Breast epithelium (tissue), 4 donors: ENCODE data around the gene ZNF302. TPM values are rescaled to one million over a fixed set of nuclear protein-coding genes. Genes with fewer than 3 reads are reported as not detected.

ENCODE experiments used
- DNase-seq, 2 donors: peaks; one replicate each; pipeline ENCODE4 v3.0.0-alpha.2; 2019; ENCODE audit warnings: low spot score in 2 of 2
- H3K27ac ChIP-seq, 2 donors: fragments of 200-600 bp; sonication (generic) in 1 of 2; one replicate each; pipeline ENCODE4 v1.5.1; 2016 to 2019; ENCODE audit warnings: mild to moderate bottlenecking in 1 of 2
- H3K27me3 ChIP-seq, 2 donors: fragments of 200-600 bp; sonication (generic) in 1 of 2; one replicate each; pipeline versions ENCODE4 v1.5.1 to v1.6.0; 2017 to 2019; ENCODE audit warnings: control low read depth in 1 of 2, mild to moderate bottlenecking in 1 of 2
- H3K36me3 ChIP-seq: fragments of 200-600 bp; one replicate; pipeline ENCODE4 v1.5.1; 2019
- H3K4me1 ChIP-seq, 2 donors: fragments of 200-600 bp; sonication (generic); one replicate each; pipeline ENCODE4 v1.5.1; 2016 to 2019; ENCODE audit warnings: control low read depth in 1 of 2
- H3K4me3 ChIP-seq, 3 donors: fragments of 200-600 bp; sonication (generic); 1 replicate in 2 of 3; 2 replicates in 1 of 3; pipeline ENCODE4 v1.5.1; 2016 to 2019; ENCODE audit warnings: mild to moderate bottlenecking in 3 of 3, moderate library complexity in 2 of 3
- H3K9me3 ChIP-seq, 2 donors: fragments of 200-600 bp; sonication (generic) in 1 of 2; one replicate each; pipeline ENCODE4 v1.5.1; 2016 to 2019; ENCODE audit warnings: control low read depth in 1 of 2
- CTCF ChIP-seq, 3 donors: fragments of 450-650 bp; IDR thresholded peaks; one replicate each; pipeline ENCODE4 v1.5.1; 2016 to 2017; ENCODE audit warnings: antibody characterized with exemption in 3 of 3, mild to moderate bottlenecking in 3 of 3, moderate library complexity in 3 of 3
- POLR2A ChIP-seq: fragments of 450-650 bp; IDR thresholded peaks from one replicate; pipeline ENCODE4 v1.6.1; 2016; ENCODE audit warnings: antibody characterized with exemption, mild to moderate bottlenecking, moderate library complexity
- POLR2AphosphoS5 ChIP-seq, 3 donors: sonication (generic); formaldehyde crosslinking; IDR thresholded peaks; one replicate each; pipeline ENCODE4 v1.6.1; 2017; ENCODE audit warnings: antibody characterized with exemption in 3 of 3
- intact Hi-C: fragments of 100-400 bp; cut with DNase I; formaldehyde crosslinking; loops from one replicate; pipeline ENCODE4 v1.15.1; 2023; ENCODE audit warnings: low total_unique reads
- total RNA-seq, 3 donors: library from RNA; depleted of rRNA; stranded (reverse); fragments of >200 nt; gene quantifications; one replicate each; pipeline ENCODE4 v1.1.0, GENCODE V29; 2016

The ZNF302 gene
- total RNA-seq, 3 donors from 2014 or later: 24.2 to 54.2 (median 33.1) TPM

DNA sequence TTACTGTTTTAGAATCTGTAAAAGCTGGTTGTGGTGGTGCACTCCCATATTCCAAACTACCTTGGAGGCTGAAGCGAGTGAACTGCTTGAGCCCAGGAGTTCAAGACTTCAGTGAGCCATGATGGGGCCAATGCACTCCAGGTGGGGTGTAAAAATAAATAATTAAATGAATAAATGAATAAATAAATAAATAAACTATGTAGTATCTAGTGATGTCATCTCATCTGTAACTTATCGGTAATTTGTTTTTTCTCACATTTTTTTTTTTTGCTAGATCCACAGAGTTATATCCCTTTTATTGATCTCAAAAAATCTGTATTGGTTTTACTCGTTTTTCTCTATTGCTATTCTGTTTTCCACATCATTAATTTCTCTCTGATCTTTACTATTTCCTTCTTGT, 5.5 kb upstream of the ZNF302 start:
- intact Hi-C loops: no loop called here
- H3K4me1 ChIP-seq: no peaks in the 10 kb centered on the region
- no peak overlapping the region for H3K4me3 ChIP-seq

GRCh38 chr19:34673590-34673989, 3.9 kb upstream of the ZNF302 start:
- no peak for DNase-seq
- no peak overlapping the region for H3K27ac ChIP-seq
- peaks cover 0 to 3% of the 10 kb centered on the region in 2 donors for H3K4me1 ChIP-seq
- H3K36me3 ChIP-seq: no peaks in the 10 kb centered on the region
- no peaks in the 10 kb centered on the region for H3K27me3 ChIP-seq
- H3K9me3 ChIP-seq: peaks cover 0 to 1% of the 10 kb centered on the region in 2 donors
- H3K4me3 ChIP-seq: no peak overlapping the region
- intact Hi-C loops: no loop called here
- TF ChIP-seq POLR2A: no peak
- no peak for TF ChIP-seq CTCF (IDR thresholded peaks at IDR 0.05)
- no peak for TF ChIP-seq POLR2AphosphoS5 (IDR thresholded peaks at IDR 0.05)

More for the DNA sequence above, 5.5 kb upstream of the ZNF302 start:
- DNase-seq: no peak
- Histone ChIP-seq H3K27me3 (no peaks in the 10 kb centered on the region), H3K27ac (no peak overlapping the region), H3K9me3 (no peaks in the 10 kb centered on the region), H3K36me3 (no peaks in the 10 kb centered on the region)
- no peak for TF ChIP-seq POLR2AphosphoS5 (IDR thresholded peaks at IDR 0.05)
- TF ChIP-seq POLR2A: no peak
- TF ChIP-seq CTCF (IDR thresholded peaks at IDR 0.05): no peak

GRCh38 chr19:34675250-34675649, 2.2 kb upstream of the ZNF302 start:
- Histone ChIP-seq H3K27me3 (no peaks in the 10 kb centered on the region), H3K4me3 (no peak overlapping the region), H3K36me3 (no peaks in the 10 kb centered on the region), H3K4me1 (peaks cover 0 to 7% of the 10 kb centered on the region in 2 donors), H3K9me3 (peaks cover 7 to 12% of the 10 kb centered on the region in 2 donors), H3K27ac (no peak overlapping the region)
- no peak for DNase-seq
- TF ChIP-seq POLR2A: no peak
- TF ChIP-seq CTCF (IDR thresholded peaks at IDR 0.05): no peak
- TF ChIP-seq POLR2AphosphoS5 (IDR thresholded peaks at IDR 0.05): no peak
- intact Hi-C loops: no loop called here

GRCh38 chr19:34675919-34676318, 1.6 kb upstream of the ZNF302 start:
- Histone ChIP-seq H3K36me3 (no peaks in the 10 kb centered on the region), H3K27me3 (no peaks in the 10 kb centered on the region), H3K27ac (no peak overlapping the region), H3K4me1 (peaks cover 0 to 7% of the 10 kb centered on the region in 2 donors), H3K9me3 (peaks cover 7 to 13% of the 10 kb centered on the region in 2 donors), H3K4me3 (no peak overlapping the region)
- intact Hi-C loops: no loop called here
- TF ChIP-seq CTCF (IDR thresholded peaks at IDR 0.05): no peak
- no peak for TF ChIP-seq POLR2AphosphoS5 (IDR thresholded peaks at IDR 0.05)
- TF ChIP-seq POLR2A: no peak
- no peak for DNase-seq

- no peaks in the 10 kb centered on the region for H3K27me3 ChIP-seq
- H3K4me1 ChIP-seq: peaks cover 0 to 7% of the 10 kb centered on the region in 2 donors
- peaks cover 13 to 22% of the 10 kb centered on the region in 2 donors for H3K9me3 ChIP-seq
- DNase-seq: no peak
- H3K36me3 ChIP-seq: peaks cover 6% of the 10 kb centered on the region
- H3K27ac ChIP-seq: peak within 1 kb of the TSS; percentile 97 to 99
- intact Hi-C loops: no loop called here
- H3K4me3 ChIP-seq: peak within 1 kb of the TSS; percentile 71 to 82 (median 74)
- TF ChIP-seq CTCF (IDR thresholded peaks at IDR 0.05): no peak
- no peak for TF ChIP-seq POLR2A
- TF ChIP-seq POLR2AphosphoS5 (IDR thresholded peaks at IDR 0.05): no peak
Measured at GRCh38 chr19:34676697-34677385, 637 bp upstream of the ZNF302 start, which contains the start of gene SCGB2B2. TSS of gene SCGB2B2 (minus strand) at chr19:34677159. CDS start at chr19:34594563, 82,596 bp downstream.
